Ovary (tissue), 9 donors: ENCODE data around the gene CDH23. TPM values are rescaled to one million over a fixed set of nuclear protein-coding genes. Genes with fewer than 3 reads are reported as not detected.

ENCODE experiments used
- DNase-seq, 5 donors: peaks; one replicate each; pipeline ENCODE4 v3.0.0-alpha.2; 2019 to 2020
- H3K27ac ChIP-seq, 2 donors: fragments of 200-600 bp; one replicate each; pipeline versions ENCODE4 v1.5.1 to v1.8.0; 2019 to 2022
- H3K27me3 ChIP-seq: fragments of 200-600 bp; one replicate; pipeline ENCODE4 v1.8.0; 2022
- H3K36me3 ChIP-seq: fragments of 200-600 bp; sonication (generic); one replicate; pipeline ENCODE4 v1.5.1; 2019
- H3K4me1 ChIP-seq: one replicate; pipeline ENCODE4 v1.8.1; 2013; ENCODE audit warnings: mild to moderate bottlenecking, moderate library complexity; ENCODE audit not compliant: insufficient read depth
- H3K4me3 ChIP-seq: fragments of 200-600 bp; sonication (generic); one replicate; pipeline ENCODE4 v1.5.1; 2017
- H3K9me3 ChIP-seq, 2 donors: fragments of 200-600 bp in 1 of 2; sonication (generic) in 1 of 2; one replicate each; pipeline versions ENCODE4 v1.5.1 to v1.8.1; 2013 to 2019; ENCODE audit warnings: mild to moderate bottlenecking in 1 of 2, moderate library complexity in 1 of 2
- EP300 ChIP-seq: sonication (generic); formaldehyde crosslinking; IDR thresholded peaks from one replicate; pipeline ENCODE4 v1.6.1; 2017; ENCODE audit warnings: antibody characterized with exemption
- POLR2A ChIP-seq: fragments of 450-650 bp; IDR thresholded peaks from one replicate; pipeline ENCODE4 v1.6.1; 2017; ENCODE audit warnings: antibody characterized with exemption, mild to moderate bottlenecking, moderate library complexity
- WGBS, 3 donors: extraction: QIAGEN DNeasy Blood & Tissue Kit in 1 of 3; methylation state at CpG; one replicate each; pipeline versions ENCODE4 v1.1.5 to v1.1.7; 2013 to 2017; 5-methylcytosine and 5-hydroxymethylcytosine counted together
- intact Hi-C, 4 donors: fragments of 100-400 bp; cut with DNase I; formaldehyde crosslinking; loops; one replicate each; pipeline versions ENCODE4 v1.11.0 to v1.15.1; 2022 to 2023
- polyA plus RNA-seq, 2 donors: library from polyadenylated mRNA; stranded (reverse); fragments of 200-250 nt in 1 of 2; fragments of 350-450 nt in 1 of 2; fragmentation: Illumina TruSeq in 1 of 2; extraction: RNeasy Lipid Tissue Mini Kit (QIAGEN cat#74804) in 1 of 2; gene quantifications; one replicate each; pipeline ENCODE4 v1.2.3, GENCODE V29; 2013 to 2014
- total RNA-seq, 7 donors: library from RNA; depleted of rRNA in 2 of 7; stranded (reverse); fragments of >200 nt in 2 of 7; fragmentation: NEBNext Ultra II Directional in 3 of 7; extraction: Animal tissue kit (Norgen Biotek cat#: 25700) in 3 of 7; gene quantifications; one replicate each; pipeline versions ENCODE4 v1.1.0 to v1.2.4, GENCODE V29; 2016 to 2023
- TF ChIP-seq, protein P1 (sequence below), 3 donors: fragments of 450-650 bp in 2 of 3; fragments of 200-600 bp in 1 of 3; IDR thresholded peaks; one replicate each; pipeline versions ENCODE4 v1.5.1 to v1.8.0; 2016 to 2022; ENCODE audit warnings: antibody characterized with exemption in 3 of 3, mild to moderate bottlenecking in 1 of 3
- donor health status: DM: no; HTN: no; CAD: no; lungs with moderate emphysema.
- donor health status: DM: no; HTN: no; CAD: no.
- donor health status: Bipolar disorder and iron deficiency.
- donor health status: DM: yes; HTN: yes; CAD: no.
- donor health status: DM: no; HTN: no; CAD: no.
- donor health status: DM: yes; HTN: yes; CAD: no.

Gene CDH23
- total and polyA plus RNA-seq, 9 donors, result 7.5 to 108 (median 39.1) TPM

DNA sequence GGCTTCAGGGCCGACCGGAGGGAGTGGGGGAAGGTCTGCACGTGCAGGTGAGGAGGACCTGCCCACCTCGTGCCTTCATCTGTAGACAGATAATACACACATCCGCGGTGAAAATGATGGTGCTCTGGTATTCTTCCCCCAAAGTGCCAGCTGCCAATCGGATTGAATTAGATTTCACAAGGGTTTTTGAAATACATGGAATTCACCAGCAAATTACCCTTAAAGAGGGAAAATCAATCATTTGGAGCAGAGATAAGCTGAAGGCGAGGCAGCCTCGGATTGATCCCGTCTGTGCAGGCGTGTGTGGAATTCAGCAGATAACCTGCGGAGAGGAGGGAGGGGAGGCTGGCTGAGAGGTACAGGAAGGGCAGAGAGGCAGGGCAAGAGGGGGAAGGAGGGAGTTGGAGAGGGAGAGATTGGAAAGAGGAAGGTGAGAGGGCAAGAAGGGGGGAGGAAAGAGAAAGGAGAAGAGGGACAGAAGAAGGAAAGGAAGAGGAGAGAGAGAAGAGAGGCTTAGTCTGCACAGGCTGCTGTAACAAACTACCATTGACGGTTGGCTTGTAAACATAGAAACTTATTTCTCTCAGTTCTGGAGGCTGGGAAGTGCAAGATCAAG lies 238.6 kb downstream of the CDH23 start:
- 78 to 81% (median 80%) methylated on average over 13 of the region's 13 CpGs for WGBS, 3 donors
- Histone ChIP-seq H3K27ac (no peak overlapping the region), H3K4me1 (peaks cover 4% of the 10 kb centered on the region), H3K27me3 (no peaks in the 10 kb centered on the region), H3K36me3 (no peaks in the 10 kb centered on the region), H3K9me3 (no peaks in the 10 kb centered on the region), H3K4me3 (no peak overlapping the region)
- no peak for DNase-seq
- intact Hi-C loops, result no loop called here
- TF ChIP-seq, protein P1, sequence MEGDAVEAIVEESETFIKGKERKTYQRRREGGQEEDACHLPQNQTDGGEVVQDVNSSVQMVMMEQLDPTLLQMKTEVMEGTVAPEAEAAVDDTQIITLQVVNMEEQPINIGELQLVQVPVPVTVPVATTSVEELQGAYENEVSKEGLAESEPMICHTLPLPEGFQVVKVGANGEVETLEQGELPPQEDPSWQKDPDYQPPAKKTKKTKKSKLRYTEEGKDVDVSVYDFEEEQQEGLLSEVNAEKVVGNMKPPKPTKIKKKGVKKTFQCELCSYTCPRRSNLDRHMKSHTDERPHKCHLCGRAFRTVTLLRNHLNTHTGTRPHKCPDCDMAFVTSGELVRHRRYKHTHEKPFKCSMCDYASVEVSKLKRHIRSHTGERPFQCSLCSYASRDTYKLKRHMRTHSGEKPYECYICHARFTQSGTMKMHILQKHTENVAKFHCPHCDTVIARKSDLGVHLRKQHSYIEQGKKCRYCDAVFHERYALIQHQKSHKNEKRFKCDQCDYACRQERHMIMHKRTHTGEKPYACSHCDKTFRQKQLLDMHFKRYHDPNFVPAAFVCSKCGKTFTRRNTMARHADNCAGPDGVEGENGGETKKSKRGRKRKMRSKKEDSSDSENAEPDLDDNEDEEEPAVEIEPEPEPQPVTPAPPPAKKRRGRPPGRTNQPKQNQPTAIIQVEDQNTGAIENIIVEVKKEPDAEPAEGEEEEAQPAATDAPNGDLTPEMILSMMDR (IDR thresholded peaks at IDR 0.05), result no peak
- TF ChIP-seq POLR2A (no peak), EP300 (no peak)

DNA sequence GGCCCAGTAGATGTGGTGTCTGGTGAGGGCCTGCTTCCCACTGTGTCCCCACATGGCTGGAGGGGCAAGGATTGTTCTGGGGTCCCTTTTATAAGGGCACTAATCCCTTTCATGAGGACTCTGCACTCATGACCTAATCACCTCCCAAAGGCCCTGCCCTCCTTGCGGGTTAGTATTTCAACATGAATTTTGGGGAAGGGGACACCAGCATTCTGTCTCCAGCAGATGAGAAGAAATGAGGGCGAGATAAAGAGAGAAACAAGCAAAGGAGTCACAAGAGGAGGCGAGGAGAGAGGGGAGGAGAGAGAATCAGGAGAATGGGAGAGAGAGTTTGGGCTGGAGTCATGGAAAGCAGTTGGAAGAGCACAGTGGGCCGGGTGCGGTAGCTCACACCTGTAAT lies 239.1 kb downstream of the CDH23 start:
- H3K9me3 ChIP-seq, result no peaks in the 10 kb centered on the region
- H3K4me1 ChIP-seq, result peaks cover 4% of the 10 kb centered on the region
- TF ChIP-seq, protein P1 (IDR thresholded peaks at IDR 0.05), result no peak
- no peak for DNase-seq
- H3K4me3 ChIP-seq, result no peak overlapping the region
- WGBS, 3 donors, result 95 to 99% (median 96%) methylated on average over 5 of the region's 5 CpGs
- H3K27ac ChIP-seq, result no peak overlapping the region
- no peaks in the 10 kb centered on the region for H3K36me3 ChIP-seq
- H3K27me3 ChIP-seq, result no peaks in the 10 kb centered on the region
- intact Hi-C loops, result no loop called here

DNA sequence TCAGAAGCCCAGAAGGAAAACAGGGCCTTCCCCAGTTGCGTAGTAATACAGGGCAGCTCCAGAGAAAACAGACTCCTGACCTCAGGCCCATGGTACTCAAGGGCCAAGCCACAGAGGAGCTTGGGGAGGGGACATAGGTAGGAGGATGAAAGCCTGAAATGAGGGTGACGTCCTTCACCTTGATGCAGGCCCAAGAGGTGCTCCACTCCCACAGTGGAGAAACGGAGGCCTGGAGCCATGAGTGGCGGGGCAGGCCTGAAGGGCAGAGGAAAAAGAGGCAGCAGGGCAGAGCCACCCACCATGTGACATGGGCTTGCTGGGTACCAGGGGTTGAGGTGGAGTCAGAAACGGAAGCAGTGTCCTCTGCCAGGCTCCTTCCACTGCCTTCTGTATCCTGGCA lies 239.9 kb downstream of the CDH23 start:
- H3K27ac ChIP-seq, result no peak overlapping the region
- TF ChIP-seq EP300 (no peak), POLR2A (no peak)
- TF ChIP-seq, protein P1 (IDR thresholded peaks at IDR 0.05), result no peak
- H3K27me3 ChIP-seq, result no peaks in the 10 kb centered on the region
- intact Hi-C loops, result no loop called here
- H3K4me1 ChIP-seq, result peaks cover 4% of the 10 kb centered on the region
- no peaks in the 10 kb centered on the region for H3K36me3 ChIP-seq
- WGBS, 3 donors, result 85 to 94% (median 92%) methylated on average over 5 of the region's 5 CpGs
- DNase-seq, result no peak
- no peak overlapping the region for H3K4me3 ChIP-seq
- H3K9me3 ChIP-seq, result no peaks in the 10 kb centered on the region

DNA sequence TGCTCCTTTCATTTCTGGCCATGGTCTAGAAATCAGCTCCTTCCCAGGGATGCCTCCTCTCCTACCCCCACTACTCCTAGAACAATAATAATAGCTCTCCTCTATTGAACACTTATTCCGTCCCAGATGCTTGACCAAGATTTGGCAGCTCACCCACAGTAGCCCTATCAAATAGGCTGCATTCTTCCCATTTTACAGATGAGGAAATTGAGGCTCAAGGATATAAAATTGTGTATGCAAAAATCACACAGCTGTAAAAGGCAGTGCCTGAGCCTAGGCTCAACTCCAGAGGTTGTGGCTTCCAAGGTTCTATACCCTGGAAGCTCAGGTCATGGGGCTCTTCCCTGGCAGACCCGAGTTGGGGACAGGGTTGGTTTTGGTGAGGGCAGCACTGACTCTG lies 240.6 kb downstream of the CDH23 start:
- Histone ChIP-seq H3K27ac (no peak overlapping the region), H3K4me1 (peaks cover 4% of the 10 kb centered on the region), H3K36me3 (no peaks in the 10 kb centered on the region), H3K9me3 (no peaks in the 10 kb centered on the region), H3K4me3 (no peak overlapping the region), H3K27me3 (no peaks in the 10 kb centered on the region)
- WGBS, 3 donors, result 84 to 98% (median 89%) methylated on average over 2 of the region's 2 CpGs
- intact Hi-C loops, result no loop called here
- TF ChIP-seq POLR2A (no peak), EP300 (no peak)
- TF ChIP-seq, protein P1 (IDR thresholded peaks at IDR 0.05), result no peak
- no peak for DNase-seq
